LNCAP (cell line): ENCODE measurements around the gene ACVR1C.
A peak's percentile ranks its signal among the peaks of the same experiment; 100 is the strongest.

Experiments
- CTCF ChIP-seq: fragments of 450-650 bp; IDR thresholded peaks from 2 replicates; pipeline ENCODE4 v1.5.1; 2017; ENCODE audit warnings: mild to moderate bottlenecking

Gene ACVR1C

GRCh38 chr2:157628477-157629415 is at the start of gene ACVR1C:
Gene ACVR1C (minus strand): TSS chr2:157628864. CDS start chr2:157628644, 220 bp downstream.
- peak; percentile 36; the same call in 1 of the 2 replicates for TF ChIP-seq CTCF

GRCh38 chr2:157677941-157678340 is 49.3 kb upstream of the ACVR1C start:
- no peak for TF ChIP-seq CTCF

GRCh38 chr2:157672129-157672528 is 43.5 kb upstream of the ACVR1C start:
- TF ChIP-seq CTCF, result no peak

- no peak for TF ChIP-seq CTCF
These were observed 33.7 kb upstream of the ACVR1C start for GRCh38 chr2:157662401-157662800.

- no peak for TF ChIP-seq CTCF
These were observed 33.1 kb upstream of the ACVR1C start for GRCh38 chr2:157661776-157662175.

- TF ChIP-seq CTCF, result no peak
These were observed 29.2 kb upstream of the ACVR1C start for GRCh38 chr2:157657858-157658257.

GRCh38 chr2:157657101-157657500 is 28.4 kb upstream of the ACVR1C start:
- no peak for TF ChIP-seq CTCF
